ENCODE results near the gene HIRA. TPM values are rescaled to one million over a fixed set of nuclear protein-coding genes. Genes with fewer than 3 reads are reported as not detected.
A peak's percentile ranks its signal among the peaks of the same experiment; 100 is the strongest.

Gene HIRA
- total and polyA plus RNA-seq, 4 donors: 4.1 to 32.5 (median 23.0) TPM

DNA sequence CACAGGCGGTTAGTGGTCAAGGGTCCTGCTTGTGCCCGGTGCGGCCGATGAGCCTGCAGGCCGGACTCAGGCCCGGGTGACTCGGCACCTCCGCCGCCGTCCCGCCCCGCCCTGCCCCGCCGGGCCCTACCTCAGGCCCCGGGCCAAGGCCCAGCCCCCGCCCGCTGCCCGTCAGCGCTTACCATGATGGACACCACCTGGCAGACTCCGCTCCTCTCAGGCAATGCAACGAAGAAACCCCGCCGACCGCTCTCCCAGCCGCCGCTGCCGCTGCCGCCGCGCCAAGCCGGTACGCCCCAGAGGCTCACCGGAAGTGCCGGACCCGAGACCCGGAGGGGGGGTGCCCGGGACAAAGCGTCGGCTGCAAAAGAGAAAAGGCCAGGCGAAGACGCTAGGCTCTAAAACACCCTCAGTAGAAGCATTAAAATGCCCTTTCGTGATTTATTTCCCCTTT, 47.4 kb upstream of the HIRA start, which contains the start of gene UFD1:
TSS of gene UFD1 (minus strand) at position 293 of the 454 bp plus-strand sequence. CDS start at position 185, 108 bp downstream.
- Histone ChIP-seq H3K4me3 (ENCODE audit: low read depth in 1 of 3, low read length in 3 of 3) (peak within 1 kb of the TSS; percentile 89 to 98 (median 98)), H3K27ac (ENCODE audit: low read depth in 1 of 2, low read length in 2 of 2) (peak within 1 kb of the TSS; percentile 96 to 100), H3K27me3 (ENCODE audit: control insufficient read depth in 4 of 4, insufficient read depth in 4 of 4, low read length in 3 of 4) (no peaks in the 10 kb centered on the region), H3K4me1 (ENCODE audit: control insufficient read depth in 4 of 4, insufficient read depth in 4 of 4, low read length in 3 of 4) (peaks cover 3 to 21% (median 17%) of the 10 kb centered on the region in 4 donors), H3K36me3 (ENCODE audit: control insufficient read depth in 4 of 4, insufficient read depth in 3 of 4, low read depth in 1 of 4, low read length in 3 of 4) (peaks cover 0 to 10% (median 5%) of the 10 kb centered on the region in 4 donors), H3K9ac (ENCODE audit: low read depth in 1 of 2, low read length in 2 of 2) (peak within 1 kb of the TSS; percentile 89 to 99), H3K9me3 (ENCODE audit: control insufficient read depth in 4 of 4, low read length in 3 of 4) (no peaks in the 10 kb centered on the region)
- TF ChIP-seq GABPA (IDR thresholded peaks at IDR 0.05 in 1 of 2, conservative IDR thresholded peaks at IDR 0.05 in 1 of 2): peak in 1 of 2 donors; percentile 87
- TF ChIP-seq RAD21 (IDR thresholded peaks at IDR 0.05): peak in 1 of 2 donors; percentile 13
- no peak for TF ChIP-seq NR2F2 (IDR thresholded peaks at IDR 0.05)
- DNase-seq (ENCODE audit: low spot score): peak; percentile 84
- under 1% methylated on average over 42 of the region's 42 CpGs for whole genome bisulfite sequencing

DNA sequence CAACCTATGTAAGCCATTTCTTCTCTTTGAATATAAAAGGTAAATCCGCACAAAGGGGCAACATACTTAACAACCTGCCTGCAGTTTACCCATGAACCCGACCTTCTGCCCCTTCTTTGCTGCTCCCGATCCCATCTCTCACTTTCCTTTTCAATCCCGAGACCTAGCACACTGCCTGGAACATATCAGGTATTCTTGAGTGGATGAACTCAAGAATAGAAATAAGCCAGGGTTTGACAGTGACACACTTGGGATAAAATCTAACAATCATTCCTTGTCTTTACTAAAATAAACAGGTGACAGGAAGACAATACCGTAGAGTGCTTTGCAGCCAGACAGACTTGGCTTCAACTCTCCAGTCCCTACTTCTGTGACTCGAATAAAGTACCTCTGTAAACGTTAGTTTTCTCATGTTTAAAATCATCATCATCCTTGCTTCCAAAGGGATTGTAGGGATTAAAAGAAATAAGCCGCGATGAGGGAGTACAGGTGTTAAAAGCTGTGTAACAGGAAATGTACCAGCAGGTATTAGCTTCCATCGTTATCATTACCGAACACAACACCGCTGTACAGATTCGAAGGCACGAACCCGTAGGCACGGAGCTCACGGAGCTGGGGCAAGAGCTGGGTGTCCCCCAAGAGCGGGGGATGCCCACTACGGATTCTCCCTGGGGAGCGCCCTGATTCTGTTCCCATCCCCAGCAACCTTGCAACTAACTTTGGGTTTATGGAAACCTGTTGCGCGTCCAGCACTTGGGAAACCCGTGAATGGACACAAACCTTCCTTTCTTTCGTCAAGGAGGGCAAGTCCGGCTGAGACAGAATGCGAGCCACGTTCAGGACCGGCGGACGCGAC, 46.7 kb upstream of the HIRA start:
- peak overlapping the region; percentile 89 to 92 for H3K9ac ChIP-seq (ENCODE audit: low read depth in 1 of 2, low read length in 2 of 2)
- no peaks in the 10 kb centered on the region for H3K9me3 ChIP-seq (ENCODE audit: control insufficient read depth in 4 of 4, low read length in 3 of 4)
- H3K36me3 ChIP-seq (ENCODE audit: control insufficient read depth in 4 of 4, insufficient read depth in 3 of 4, low read depth in 1 of 4, low read length in 3 of 4): peaks cover 4 to 15% (median 10%) of the 10 kb centered on the region in 4 donors
- peaks cover 3 to 21% (median 17%) of the 10 kb centered on the region in 4 donors for H3K4me1 ChIP-seq (ENCODE audit: control insufficient read depth in 4 of 4, insufficient read depth in 4 of 4, low read length in 3 of 4)
- under 1% methylated on average over 31 of the region's 31 CpGs for WGBS
- TF ChIP-seq, protein P1, sequence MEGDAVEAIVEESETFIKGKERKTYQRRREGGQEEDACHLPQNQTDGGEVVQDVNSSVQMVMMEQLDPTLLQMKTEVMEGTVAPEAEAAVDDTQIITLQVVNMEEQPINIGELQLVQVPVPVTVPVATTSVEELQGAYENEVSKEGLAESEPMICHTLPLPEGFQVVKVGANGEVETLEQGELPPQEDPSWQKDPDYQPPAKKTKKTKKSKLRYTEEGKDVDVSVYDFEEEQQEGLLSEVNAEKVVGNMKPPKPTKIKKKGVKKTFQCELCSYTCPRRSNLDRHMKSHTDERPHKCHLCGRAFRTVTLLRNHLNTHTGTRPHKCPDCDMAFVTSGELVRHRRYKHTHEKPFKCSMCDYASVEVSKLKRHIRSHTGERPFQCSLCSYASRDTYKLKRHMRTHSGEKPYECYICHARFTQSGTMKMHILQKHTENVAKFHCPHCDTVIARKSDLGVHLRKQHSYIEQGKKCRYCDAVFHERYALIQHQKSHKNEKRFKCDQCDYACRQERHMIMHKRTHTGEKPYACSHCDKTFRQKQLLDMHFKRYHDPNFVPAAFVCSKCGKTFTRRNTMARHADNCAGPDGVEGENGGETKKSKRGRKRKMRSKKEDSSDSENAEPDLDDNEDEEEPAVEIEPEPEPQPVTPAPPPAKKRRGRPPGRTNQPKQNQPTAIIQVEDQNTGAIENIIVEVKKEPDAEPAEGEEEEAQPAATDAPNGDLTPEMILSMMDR (IDR thresholded peaks at IDR 0.05; ENCODE audit: low read depth, low read length, missing input control): no peak
- TF ChIP-seq RXRA (IDR thresholded peaks at IDR 0.05) (no peak), RAD21 (IDR thresholded peaks at IDR 0.05) (no peak), FOXA1 (IDR thresholded peaks at IDR 0.05) (no peak), HNF4A (conservative IDR thresholded peaks at IDR 0.05) (no peak), HNF4G (IDR thresholded peaks at IDR 0.05) (no peak), EGR1 (IDR thresholded peaks at IDR 0.05; ENCODE audit: low read depth in 2 of 2) (no peak), JUND (IDR thresholded peaks at IDR 0.05) (no peak), TAF1 (conservative IDR thresholded peaks at IDR 0.05) (no peak), SP1 (IDR thresholded peaks at IDR 0.05) (no peak), FOXA2 (IDR thresholded peaks at IDR 0.05) (no peak)
- TF ChIP-seq, protein P2, sequence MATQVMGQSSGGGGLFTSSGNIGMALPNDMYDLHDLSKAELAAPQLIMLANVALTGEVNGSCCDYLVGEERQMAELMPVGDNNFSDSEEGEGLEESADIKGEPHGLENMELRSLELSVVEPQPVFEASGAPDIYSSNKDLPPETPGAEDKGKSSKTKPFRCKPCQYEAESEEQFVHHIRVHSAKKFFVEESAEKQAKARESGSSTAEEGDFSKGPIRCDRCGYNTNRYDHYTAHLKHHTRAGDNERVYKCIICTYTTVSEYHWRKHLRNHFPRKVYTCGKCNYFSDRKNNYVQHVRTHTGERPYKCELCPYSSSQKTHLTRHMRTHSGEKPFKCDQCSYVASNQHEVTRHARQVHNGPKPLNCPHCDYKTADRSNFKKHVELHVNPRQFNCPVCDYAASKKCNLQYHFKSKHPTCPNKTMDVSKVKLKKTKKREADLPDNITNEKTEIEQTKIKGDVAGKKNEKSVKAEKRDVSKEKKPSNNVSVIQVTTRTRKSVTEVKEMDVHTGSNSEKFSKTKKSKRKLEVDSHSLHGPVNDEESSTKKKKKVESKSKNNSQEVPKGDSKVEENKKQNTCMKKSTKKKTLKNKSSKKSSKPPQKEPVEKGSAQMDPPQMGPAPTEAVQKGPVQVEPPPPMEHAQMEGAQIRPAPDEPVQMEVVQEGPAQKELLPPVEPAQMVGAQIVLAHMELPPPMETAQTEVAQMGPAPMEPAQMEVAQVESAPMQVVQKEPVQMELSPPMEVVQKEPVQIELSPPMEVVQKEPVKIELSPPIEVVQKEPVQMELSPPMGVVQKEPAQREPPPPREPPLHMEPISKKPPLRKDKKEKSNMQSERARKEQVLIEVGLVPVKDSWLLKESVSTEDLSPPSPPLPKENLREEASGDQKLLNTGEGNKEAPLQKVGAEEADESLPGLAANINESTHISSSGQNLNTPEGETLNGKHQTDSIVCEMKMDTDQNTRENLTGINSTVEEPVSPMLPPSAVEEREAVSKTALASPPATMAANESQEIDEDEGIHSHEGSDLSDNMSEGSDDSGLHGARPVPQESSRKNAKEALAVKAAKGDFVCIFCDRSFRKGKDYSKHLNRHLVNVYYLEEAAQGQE (IDR thresholded peaks at IDR 0.05): no peak
- TF ChIP-seq, protein P3, sequence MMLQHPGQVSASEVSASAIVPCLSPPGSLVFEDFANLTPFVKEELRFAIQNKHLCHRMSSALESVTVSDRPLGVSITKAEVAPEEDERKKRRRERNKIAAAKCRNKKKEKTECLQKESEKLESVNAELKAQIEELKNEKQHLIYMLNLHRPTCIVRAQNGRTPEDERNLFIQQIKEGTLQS (IDR thresholded peaks at IDR 0.05): no peak
- TF ChIP-seq, protein P4, sequence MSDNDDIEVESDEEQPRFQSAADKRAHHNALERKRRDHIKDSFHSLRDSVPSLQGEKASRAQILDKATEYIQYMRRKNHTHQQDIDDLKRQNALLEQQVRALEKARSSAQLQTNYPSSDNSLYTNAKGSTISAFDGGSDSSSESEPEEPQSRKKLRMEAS (IDR thresholded peaks at IDR 0.05): no peak
- H3K4me3 ChIP-seq (ENCODE audit: low read depth in 1 of 3, low read length in 3 of 3): peak overlapping the region; percentile 89 to 98 (median 98)
- peak; percentile 39 for DNase-seq (ENCODE audit: low spot score)
- H3K27me3 ChIP-seq (ENCODE audit: control insufficient read depth in 4 of 4, insufficient read depth in 4 of 4, low read length in 3 of 4): no peaks in the 10 kb centered on the region
- peak overlapping the region; percentile 96 to 100 for H3K27ac ChIP-seq (ENCODE audit: low read depth in 1 of 2, low read length in 2 of 2)
